HUES48 (cell line): Measurements from ENCODE around the gene GPC5.

Source experiments
- H3K27ac ChIP-seq: one replicate; pipeline ENCODE4 v1.7.0; 2013; ENCODE audit warnings: low read depth, low read length, inconsistent platforms
- H3K27me3 ChIP-seq: 2 replicates; pipeline ENCODE4 v1.6.1; 2013; ENCODE audit warnings: mild to moderate bottlenecking, low read length; ENCODE audit not compliant: control insufficient read depth, insufficient read depth
- H3K36me3 ChIP-seq: 2 replicates; pipeline ENCODE4 v1.6.1; 2013; ENCODE audit warnings: low read length; ENCODE audit not compliant: control insufficient read depth, insufficient read depth
- H3K4me1 ChIP-seq: 2 replicates; pipeline ENCODE4 v1.6.1; 2013; ENCODE audit warnings: mild to moderate bottlenecking, low read length; ENCODE audit not compliant: control insufficient read depth, insufficient read depth
- H3K4me3 ChIP-seq: 2 replicates; pipeline ENCODE4 v1.5.1; 2013; ENCODE audit warnings: mild to moderate bottlenecking, low read depth, low read length
- H3K9ac ChIP-seq: 2 replicates; pipeline ENCODE4 v1.6.1; 2013; ENCODE audit warnings: mild to moderate bottlenecking, low read depth, low read length, moderate library complexity
- H3K9me3 ChIP-seq: 2 replicates; pipeline ENCODE4 v1.6.1; 2013; ENCODE audit warnings: low read length; ENCODE audit not compliant: control insufficient read depth, insufficient read depth

GPC5 gene

DNA sequence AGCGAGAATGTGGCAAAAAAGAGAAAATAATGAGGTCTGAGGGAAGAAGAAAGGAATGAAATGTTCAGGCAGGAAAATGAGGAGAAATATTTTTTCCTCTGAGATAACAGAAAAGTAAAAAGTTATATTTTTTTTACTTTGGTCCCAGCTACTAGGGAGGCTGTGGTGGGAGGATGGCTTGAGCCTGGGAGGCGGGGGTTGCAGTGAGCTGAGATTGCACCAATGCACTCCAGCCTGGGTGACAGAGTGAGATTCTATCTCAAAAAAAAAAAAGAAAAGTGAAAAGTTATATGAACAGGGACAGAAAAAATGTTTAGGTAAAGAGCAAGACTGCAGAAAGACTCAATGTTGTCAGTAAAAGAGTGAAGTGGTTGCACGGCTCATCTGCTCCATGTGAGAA lies 1224.5 kb downstream of the GPC5 start:
- no peaks in the 10 kb centered on the region for H3K9me3 ChIP-seq
- no peak overlapping the region for H3K4me3 ChIP-seq
- H3K4me1 ChIP-seq = peaks cover 8% of the 10 kb centered on the region
- no peak overlapping the region for H3K27ac ChIP-seq
- no peak overlapping the region for H3K9ac ChIP-seq
- H3K27me3 ChIP-seq = no peaks in the 10 kb centered on the region
- H3K36me3 ChIP-seq = no peaks in the 10 kb centered on the region

DNA sequence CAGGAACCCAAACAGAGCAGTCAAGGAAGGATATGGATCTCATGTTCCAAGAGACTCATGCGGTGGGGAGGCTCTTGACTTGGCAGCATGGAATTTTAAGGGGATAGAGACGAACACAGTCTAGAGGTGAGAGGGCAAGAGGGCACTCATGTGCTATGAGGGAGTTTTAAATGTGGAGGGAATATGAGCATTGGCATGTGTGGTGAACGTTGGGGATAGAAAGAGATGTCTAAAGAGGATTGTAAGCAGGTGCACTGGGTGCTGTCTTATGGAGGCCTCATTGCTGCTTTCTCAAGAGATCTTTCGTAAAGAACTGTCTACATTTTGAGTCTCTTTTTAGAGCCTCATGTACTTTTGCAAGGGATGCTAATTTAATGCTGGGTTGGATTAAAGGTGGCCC lies 1227.9 kb downstream of the GPC5 start:
- Histone ChIP-seq H3K4me1 (no peaks in the 10 kb centered on the region), H3K4me3 (no peak overlapping the region)

DNA sequence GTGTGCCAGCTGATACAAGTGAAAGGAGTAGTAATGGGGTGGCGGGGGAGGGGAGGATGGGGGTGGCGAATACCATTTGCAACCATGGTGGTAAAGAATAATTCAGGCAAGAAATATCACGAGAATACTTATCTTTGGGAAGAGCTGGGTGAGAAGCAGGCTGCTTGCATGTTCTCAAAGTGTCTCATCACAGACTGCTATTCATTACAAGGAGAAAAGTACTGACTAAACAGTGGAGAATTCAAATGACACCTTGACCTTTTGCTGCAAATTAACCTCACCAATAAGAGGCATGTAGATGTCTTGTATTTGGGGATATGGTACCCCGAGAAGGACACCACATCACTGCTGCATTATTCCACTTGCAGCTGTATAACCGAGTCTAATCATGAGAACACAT lies 1242.5 kb downstream of the GPC5 start:
- H3K9ac ChIP-seq = no peak overlapping the region
- no peaks in the 10 kb centered on the region for H3K27me3 ChIP-seq
- H3K4me1 ChIP-seq = no peaks in the 10 kb centered on the region
- no peaks in the 10 kb centered on the region for H3K9me3 ChIP-seq
- no peak overlapping the region for H3K27ac ChIP-seq
- no peaks in the 10 kb centered on the region for H3K36me3 ChIP-seq
- no peak overlapping the region for H3K4me3 ChIP-seq

More for the DNA sequence above, 1227.9 kb downstream of the GPC5 start:
- Histone ChIP-seq H3K9ac (no peak overlapping the region), H3K36me3 (no peaks in the 10 kb centered on the region), H3K27ac (no peak overlapping the region), H3K9me3 (no peaks in the 10 kb centered on the region), H3K27me3 (no peaks in the 10 kb centered on the region)

DNA sequence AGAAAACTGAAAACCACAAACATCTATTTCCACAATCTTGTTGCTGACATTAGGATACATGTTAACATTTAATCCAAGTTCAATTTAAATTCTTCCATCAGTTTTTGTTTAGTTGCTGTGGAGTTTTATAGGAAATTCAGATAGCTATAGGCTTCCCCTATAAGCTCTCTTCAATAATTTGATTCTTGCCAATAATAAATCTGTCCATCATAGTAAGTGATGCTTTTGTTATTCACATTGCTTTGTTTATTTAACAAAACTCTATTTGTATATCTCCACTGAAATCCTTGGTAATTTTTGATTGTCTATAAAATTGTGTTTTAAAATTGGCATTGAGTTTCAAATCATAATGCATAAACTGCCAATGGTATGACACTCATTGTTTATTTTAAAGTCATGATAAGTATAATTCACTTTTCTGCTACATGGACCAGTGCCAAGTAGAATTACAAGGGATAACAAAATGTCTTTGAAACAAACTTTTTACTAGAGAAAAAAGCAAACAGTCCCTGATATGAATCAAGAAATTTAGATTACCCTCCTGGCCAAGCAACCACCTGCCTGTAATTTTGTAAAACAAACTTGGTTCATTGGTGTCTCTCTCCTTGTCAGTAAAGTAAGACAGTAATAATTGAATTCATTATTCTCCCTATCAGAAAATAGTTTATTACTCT lies 1250.9 kb downstream of the GPC5 start:
- Histone ChIP-seq H3K4me1 (no peaks in the 10 kb centered on the region), H3K9me3 (no peaks in the 10 kb centered on the region), H3K4me3 (no peak overlapping the region), H3K9ac (no peak overlapping the region), H3K27ac (no peak overlapping the region), H3K36me3 (no peaks in the 10 kb centered on the region), H3K27me3 (no peaks in the 10 kb centered on the region)

DNA sequence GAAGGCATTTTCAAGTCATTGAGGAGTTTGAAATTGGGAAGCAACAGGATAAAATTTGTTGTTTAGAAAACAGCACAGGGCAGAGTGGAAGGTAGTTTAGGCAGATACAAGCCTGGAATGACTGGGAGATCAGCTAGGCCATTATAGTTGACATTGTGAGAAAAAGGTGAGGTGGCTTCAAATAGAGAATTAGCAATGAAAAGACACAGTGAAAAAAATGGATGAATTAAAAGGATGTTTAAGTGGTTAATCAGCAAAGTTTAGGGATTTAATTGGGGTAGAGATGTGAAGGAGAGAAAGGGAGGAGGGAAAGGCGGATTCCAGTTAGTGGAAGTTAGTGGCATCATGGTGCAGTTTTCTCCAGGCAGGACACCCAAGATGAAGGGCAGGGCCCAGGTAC lies 1257.7 kb downstream of the GPC5 start:
- Histone ChIP-seq H3K4me1 (no peaks in the 10 kb centered on the region), H3K9ac (no peak overlapping the region), H3K4me3 (no peak overlapping the region), H3K9me3 (no peaks in the 10 kb centered on the region), H3K27me3 (no peaks in the 10 kb centered on the region), H3K36me3 (no peaks in the 10 kb centered on the region), H3K27ac (no peak overlapping the region)

DNA sequence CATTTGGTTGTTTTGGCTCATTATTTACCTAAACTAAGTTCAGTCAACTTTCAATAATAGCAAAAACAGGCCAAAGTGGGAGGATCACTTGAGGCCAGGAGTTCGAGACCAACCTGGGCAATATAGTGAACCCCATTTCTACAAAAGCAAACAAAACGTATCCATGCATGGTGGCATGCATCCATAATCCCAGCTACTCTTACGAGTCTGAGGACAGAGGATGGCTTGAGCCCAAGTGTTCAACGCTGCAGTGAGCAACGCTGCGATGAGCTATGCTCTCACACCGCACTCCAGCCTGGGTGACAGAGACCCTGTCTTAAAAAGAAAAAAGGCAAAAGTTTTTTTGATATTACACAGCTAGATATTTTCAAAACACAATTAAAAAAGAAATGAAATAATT lies 1258.2 kb downstream of the GPC5 start:
- H3K4me1 ChIP-seq = no peaks in the 10 kb centered on the region
- no peaks in the 10 kb centered on the region for H3K27me3 ChIP-seq
- no peaks in the 10 kb centered on the region for H3K36me3 ChIP-seq
- no peak overlapping the region for H3K4me3 ChIP-seq
- no peak overlapping the region for H3K27ac ChIP-seq
- no peak overlapping the region for H3K9ac ChIP-seq
- no peaks in the 10 kb centered on the region for H3K9me3 ChIP-seq

DNA sequence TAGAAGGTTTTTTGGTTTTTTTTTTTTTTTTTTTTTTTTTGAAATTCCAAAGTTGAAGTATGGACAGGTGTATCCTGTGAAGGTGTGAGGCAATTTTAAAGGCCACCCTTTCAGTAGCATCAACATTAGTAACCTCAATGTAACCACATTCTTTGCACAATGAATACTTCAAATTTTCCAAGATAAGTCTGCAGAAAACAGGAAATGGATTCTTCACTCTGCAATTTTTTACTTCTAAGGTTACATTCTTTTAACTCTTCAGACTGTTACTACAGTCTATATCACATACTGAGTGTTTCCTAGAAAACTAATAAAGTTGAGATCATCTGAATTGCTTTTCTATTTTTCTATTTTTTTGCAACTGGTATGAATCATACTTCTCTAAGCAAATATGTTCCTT lies 1259.1 kb downstream of the GPC5 start:
- Histone ChIP-seq H3K27me3 (no peaks in the 10 kb centered on the region), H3K9ac (no peak overlapping the region), H3K36me3 (no peaks in the 10 kb centered on the region), H3K4me1 (no peaks in the 10 kb centered on the region), H3K4me3 (no peak overlapping the region), H3K9me3 (no peaks in the 10 kb centered on the region), H3K27ac (no peak overlapping the region)

DNA sequence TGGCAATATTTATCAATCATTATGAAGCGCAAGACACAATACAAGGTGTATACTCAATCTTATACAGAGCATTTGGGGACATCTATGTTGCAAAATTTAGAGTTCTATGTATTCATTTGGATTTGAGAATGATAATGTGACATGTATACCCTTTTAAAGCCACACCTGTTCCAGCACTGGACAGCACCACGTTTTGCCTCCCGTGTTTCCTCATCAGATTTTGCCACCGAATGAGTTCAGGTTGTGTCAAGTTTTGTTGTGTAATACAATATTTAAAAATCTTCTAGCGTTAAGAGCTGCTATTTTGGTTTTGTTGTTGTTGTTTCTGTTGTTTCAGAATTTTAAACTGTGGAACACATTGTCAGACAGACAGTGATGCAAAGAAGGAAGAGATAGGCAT lies 1259.9 kb downstream of the GPC5 start:
- Histone ChIP-seq H3K4me3 (no peak overlapping the region), H3K9me3 (no peaks in the 10 kb centered on the region), H3K9ac (no peak overlapping the region), H3K27ac (no peak overlapping the region), H3K27me3 (no peaks in the 10 kb centered on the region), H3K36me3 (no peaks in the 10 kb centered on the region), H3K4me1 (no peaks in the 10 kb centered on the region)

DNA sequence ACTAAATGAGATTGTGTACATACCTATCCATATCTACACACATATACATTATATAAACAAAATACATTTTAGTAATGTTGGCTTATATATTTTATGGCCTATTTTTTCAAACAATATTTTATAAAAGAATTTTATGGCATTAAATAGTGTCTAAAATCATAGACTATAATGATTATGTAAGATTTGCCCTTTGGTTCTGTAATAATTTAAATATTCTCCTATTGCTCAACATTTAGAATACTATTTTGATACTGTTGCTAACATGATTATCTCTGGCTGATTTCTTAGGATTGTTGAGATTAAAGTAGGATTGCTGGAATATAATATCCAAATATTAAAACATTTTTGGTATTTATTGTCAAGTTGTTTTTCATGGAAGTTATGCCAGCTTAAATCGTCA lies 1263.0 kb downstream of the GPC5 start:
- no peaks in the 10 kb centered on the region for H3K4me1 ChIP-seq

DNA sequence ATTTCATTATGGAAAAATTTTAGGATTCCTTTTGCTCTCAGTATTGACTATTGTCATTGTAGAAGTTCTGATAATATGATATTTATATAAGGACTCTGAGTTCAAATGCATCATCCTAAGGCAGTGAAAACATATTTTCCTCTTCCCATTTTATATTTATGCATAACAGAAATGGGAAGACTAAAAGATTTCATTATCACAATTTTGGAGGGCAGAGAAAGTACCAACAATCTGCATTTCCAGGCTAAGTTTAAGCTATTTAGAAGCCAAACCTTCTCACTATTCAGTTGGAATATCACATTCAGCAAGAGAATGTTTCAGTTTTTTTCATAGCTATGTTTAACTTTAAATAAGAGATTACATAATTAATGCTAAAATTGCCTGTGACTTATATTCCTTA lies 1269.7 kb downstream of the GPC5 start:
- no peak overlapping the region for H3K4me3 ChIP-seq

More for the DNA sequence above, 1263.0 kb downstream of the GPC5 start:
- Histone ChIP-seq H3K27ac (no peak overlapping the region), H3K9ac (no peak overlapping the region), H3K27me3 (no peaks in the 10 kb centered on the region), H3K36me3 (no peaks in the 10 kb centered on the region), H3K4me3 (no peak overlapping the region), H3K9me3 (no peaks in the 10 kb centered on the region)

DNA sequence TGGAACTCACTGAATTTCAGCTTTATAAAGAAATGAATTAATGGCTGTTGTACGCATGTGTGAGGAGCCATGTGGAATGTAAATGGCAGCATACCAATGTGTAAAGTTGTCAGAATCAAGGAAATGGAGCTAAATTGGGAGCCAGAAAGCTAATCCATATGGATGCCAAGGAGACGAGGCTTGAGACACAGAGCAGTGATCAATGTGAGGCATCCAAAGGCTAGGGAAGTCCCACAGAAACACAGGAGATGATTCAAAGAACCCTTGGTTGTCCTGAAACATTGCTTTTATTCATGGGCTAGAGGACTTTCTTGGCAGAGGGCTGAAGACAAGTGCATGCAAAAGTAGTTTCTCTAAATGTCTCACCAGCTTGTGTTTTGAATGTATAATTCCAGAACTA lies 1271.7 kb downstream of the GPC5 start:
- H3K27ac ChIP-seq = no peak overlapping the region
- H3K9ac ChIP-seq = no peak overlapping the region
- H3K9me3 ChIP-seq = no peaks in the 10 kb centered on the region
- H3K27me3 ChIP-seq = no peaks in the 10 kb centered on the region
- no peak overlapping the region for H3K4me3 ChIP-seq
- no peaks in the 10 kb centered on the region for H3K36me3 ChIP-seq
- H3K4me1 ChIP-seq = no peaks in the 10 kb centered on the region

More for the DNA sequence above, 1269.7 kb downstream of the GPC5 start:
- Histone ChIP-seq H3K27ac (no peak overlapping the region), H3K9ac (no peak overlapping the region), H3K27me3 (no peaks in the 10 kb centered on the region), H3K36me3 (no peaks in the 10 kb centered on the region), H3K4me1 (no peaks in the 10 kb centered on the region), H3K9me3 (no peaks in the 10 kb centered on the region)
